COLO829 (cell line): ENCODE measurements around the gene WIPF1.

Experiments used
- DNase-seq: peaks from one replicate; pipeline ENCODE4 v3.0.0; 2012; ENCODE audit warnings: low spot score

The WIPF1 gene

DNA sequence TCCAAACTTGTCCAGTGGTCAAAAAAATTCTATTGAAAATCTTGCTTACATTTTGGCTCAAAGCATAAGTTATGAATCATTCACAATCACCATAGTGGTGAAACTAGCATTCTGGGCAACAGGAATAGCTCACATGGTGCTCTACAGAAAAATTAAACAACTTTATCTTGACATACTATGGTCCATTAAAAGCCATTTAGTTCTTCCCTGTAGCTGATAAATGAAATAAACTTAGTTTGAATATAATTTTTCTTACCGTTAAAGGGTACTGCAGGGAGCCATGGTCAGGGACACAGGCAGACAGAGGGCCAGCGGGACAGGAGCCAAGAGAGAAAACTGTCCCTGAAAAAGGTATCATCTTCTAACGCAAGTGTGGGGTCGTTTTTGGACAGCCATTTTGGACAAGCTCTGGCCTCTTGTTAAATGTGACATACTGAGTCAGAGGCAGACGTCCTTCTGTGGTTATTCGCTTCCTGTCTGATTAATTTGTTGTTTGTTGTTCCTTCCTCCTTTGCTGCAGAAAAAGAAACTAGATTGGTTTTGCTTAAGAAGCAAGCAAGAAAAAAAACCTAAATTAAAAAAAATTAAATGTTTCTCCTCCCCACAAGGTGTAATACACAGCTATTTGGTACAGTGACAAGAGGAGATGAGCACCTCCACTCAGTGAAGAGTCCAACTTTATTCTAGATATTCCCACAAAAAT lies at the start of gene WIPF1:
Gene WIPF1, minus strand, starts transcription at position 460 of the 703 bp plus-strand sequence. CDS start 12,231 bp downstream, outside the sequence.
- DNase-seq, result no peak

DNA sequence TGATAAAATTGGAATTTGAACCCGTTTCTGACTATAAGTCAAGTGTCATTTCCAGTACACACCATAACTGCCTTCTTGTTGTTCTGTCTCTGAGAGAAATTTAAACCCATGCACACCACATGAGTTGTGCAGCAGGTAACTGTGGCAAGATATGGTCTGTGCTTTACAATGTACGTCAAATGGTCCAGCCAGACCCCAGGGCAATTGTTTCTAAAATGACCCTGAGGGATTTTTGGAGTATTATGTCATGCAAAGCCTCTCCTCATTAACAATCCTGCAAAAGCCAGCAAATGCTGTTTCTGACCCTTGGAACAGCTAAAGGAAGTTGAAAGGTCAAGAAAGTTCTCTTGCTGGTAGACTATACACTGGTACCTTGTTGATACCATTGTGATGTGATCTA lies 47.7 kb upstream of the WIPF1 start:
- no peak for DNase-seq

GRCh38 chr2:174644406-174644805 lies 46.8 kb upstream of the WIPF1 start:
- DNase-seq, result no peak

DNA sequence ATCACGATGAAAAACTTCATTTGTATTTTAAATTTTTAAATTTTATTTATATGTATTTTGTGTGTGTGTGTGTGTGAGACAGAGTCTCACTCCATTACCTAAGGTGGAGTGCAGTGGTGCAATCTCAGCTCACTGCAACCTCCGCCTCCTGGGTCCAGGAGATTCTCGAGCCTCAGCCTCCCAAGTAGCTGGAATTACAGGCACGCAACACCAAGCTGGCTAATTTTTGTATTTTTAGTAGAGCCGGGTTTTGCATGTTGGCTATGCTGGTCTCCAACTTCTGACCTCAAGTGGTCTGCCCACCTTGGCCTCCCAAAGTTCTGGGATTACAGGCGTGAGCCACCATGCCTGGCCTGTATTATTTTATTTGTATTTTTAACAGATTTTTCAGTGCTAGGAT lies 45.8 kb upstream of the WIPF1 start:
- DNase-seq, result no peak

GRCh38 chr2:174641168-174641567 lies 43.6 kb upstream of the WIPF1 start:
- DNase-seq, result no peak

DNA sequence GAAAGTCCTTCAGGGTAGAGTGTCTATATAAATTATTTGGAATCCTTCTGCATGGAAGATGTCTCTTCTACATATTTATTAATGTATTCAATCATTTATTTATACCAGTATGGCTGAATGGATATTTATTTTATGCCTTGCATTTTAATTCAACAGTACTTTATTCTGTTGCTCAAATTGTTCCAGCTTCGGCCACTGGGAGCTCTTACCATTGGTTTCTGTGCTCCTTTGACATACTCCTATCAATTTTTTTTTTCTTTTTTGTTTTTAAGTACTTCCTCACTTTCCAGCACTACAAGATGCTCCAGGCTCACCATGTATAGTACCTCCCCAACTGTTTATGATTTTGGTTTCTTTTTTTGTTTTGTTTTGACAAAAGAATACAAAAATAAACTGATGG lies 39.4 kb upstream of the WIPF1 start:
- no peak for DNase-seq

GRCh38 chr2:174635776-174636404 lies 38.3 kb upstream of the WIPF1 start:
- DNase-seq, result no peak

DNA sequence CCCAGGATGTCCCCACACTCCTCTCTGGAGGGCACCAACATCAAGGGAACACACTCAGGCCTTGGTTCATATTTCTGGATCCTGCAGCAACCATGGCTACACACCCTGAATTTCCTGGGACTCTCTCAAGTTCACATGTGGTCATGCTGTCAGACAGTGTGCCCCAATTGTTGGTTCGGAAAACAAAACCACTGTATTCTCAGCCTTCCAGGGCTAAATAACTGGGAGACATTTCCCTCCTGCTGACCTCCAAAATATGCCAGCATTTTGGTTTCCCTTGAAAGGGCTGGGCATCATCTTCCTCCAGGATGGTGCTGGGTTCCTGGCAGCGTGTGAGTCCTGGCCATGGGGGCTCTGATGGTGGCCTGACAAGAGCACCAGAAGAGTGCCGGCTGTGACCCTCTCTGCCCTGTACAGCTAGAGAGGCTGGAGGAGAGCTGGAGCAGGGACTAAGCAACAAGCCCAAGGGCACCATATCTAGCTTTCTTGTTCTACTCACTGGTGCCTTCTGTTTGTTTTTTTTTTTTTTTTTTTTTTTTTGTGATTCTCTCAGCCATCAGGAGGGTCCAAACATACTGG lies 37.5 kb upstream of the WIPF1 start:
- DNase-seq, result no peak

DNA sequence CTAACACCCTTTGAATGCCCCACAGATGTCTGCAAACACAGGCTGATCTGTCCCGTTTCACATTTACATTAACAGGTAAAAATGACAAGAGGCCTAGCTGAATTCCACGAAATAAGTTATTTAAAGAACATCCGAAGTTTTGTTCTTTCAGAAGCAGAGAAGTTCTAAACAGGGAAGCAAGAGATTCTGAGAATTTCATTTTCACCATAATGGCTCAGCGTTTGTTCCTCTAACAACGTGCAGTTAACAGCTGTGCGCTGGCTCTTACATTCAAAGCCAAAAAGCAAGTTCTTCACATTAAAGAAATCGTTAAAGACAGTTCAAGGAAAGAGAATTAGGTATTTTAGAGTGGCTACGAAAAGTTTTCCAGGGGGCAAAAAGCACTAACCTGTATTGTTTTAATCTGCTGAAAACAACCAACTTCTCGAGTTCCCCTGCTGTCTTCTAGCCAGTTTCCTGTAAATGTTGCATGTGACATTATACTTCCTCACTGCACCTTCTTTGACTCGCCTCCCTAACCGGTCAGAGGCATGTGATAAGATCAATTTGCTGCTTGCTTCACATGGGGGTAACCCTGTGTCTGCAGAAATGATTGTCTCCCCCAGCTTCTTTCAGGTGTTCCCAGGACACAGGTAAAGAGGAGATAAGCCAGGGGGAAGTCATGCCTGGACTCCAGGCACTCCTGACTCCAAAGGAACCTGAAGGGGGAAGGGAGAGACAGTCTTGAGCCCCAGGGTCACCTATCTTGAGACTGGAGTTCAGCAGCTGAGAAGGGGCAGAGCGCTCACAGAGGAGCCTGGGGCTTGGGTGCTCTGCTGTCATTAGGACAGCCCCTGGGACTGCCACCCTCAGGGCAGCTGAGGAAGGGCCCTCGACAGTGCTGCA lies 36.8 kb upstream of the WIPF1 start:
- no peak for DNase-seq

DNA sequence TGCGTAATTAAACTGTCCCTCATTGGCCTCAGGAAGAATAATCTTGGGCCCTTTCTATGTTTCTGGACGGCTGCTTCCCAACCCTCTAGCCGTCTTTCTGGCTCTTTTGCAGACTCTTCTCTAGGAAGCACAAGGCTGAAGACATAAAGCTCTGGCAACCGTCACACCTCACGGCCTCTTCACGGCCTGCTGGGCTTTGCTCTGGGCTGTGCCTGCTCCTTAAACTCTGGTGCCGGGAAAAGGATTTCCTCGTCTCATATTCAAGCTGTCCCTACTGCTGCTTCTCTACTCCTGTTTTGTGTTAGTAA lies 36.0 kb upstream of the WIPF1 start:
- no peak for DNase-seq

DNA sequence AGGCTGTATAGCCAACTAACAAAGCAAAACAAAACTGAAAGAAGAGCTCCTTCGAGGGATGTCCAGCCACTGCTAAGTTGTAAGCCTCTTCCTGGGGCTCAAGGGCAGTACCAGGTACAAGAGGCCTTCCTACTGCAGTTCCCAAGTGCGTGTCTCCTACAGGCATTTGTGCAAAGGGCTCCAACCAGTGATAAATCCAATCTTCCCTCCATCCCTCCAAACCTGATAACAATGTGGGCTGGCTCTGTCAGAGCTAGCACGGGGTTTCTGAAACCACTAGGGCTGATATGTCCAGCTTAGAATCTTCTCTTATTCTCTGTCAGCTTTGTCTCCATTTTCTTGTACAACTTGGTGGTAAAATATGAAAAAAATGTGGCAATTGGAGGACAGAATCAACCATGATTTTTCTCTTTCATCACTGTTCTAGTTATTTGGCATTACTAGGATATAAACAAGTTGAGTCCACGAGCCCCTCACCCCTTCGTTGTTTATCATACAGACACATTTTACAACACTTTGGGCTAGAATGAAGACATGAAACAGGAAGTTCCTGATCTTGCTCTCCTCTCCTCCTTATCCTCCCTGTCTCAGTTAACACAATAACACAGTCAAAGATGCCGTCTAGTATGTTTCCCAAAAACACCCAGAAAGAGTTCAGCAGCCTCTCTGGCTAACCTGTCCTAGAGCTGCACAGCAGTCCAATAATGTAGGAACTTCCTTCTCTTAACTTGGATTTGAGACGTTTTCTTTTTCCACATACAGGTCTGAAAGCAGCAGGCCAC lies 35.4 kb upstream of the WIPF1 start:
- no peak for DNase-seq

GRCh38 chr2:174631009-174631981 lies 33.7 kb upstream of the WIPF1 start:
- no peak for DNase-seq

DNA sequence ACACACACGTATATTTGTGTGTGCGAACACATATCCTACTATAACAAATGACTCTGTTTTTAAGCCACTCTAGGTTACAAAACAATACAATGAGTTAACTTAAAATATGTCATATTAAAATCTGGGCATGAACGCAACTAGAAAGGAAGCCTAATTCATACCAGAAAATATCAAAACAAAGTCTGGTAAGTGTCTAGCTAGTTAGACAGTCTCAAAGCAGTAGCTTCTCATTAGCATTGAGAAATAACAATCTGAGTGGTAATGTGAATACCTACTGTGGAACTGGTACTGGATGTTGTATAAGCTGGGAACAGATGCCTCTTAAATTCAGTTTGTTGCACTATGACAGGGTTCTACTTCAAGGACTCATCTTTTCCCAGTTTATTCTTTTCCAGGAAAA lies 32.5 kb upstream of the WIPF1 start:
- no peak for DNase-seq

DNA sequence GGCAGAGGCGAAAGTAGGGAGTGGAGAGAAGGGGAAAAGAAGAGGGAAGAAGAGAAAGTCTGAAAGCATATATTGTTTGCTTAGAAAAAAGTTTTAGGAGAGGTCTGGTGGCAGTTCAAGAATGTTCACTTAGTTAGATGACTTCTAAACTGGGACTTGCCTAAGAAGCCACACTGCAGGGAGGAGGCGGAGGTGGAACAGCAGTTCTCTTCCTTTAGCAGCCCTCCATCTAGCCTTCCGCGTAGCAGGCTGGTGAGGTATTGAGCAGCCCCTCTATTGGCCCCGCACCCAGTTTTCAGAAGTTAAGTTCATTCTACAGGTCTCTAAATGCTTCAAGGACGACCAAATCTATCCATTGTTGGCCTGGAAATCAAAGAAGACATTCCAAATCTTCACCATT lies 31.9 kb upstream of the WIPF1 start:
- DNase-seq, result no peak

- no peak for DNase-seq
Measured at GRCh38 chr2:174628528-174629169, 31.0 kb upstream of the WIPF1 start.

GRCh38 chr2:174627216-174627615 lies 29.6 kb upstream of the WIPF1 start:
- no peak for DNase-seq

GRCh38 chr2:174624895-174625430 lies 27.4 kb upstream of the WIPF1 start:
- DNase-seq, result no peak

- no peak for DNase-seq
Measured at GRCh38 chr2:174623690-174624089, 26.1 kb upstream of the WIPF1 start.

DNA sequence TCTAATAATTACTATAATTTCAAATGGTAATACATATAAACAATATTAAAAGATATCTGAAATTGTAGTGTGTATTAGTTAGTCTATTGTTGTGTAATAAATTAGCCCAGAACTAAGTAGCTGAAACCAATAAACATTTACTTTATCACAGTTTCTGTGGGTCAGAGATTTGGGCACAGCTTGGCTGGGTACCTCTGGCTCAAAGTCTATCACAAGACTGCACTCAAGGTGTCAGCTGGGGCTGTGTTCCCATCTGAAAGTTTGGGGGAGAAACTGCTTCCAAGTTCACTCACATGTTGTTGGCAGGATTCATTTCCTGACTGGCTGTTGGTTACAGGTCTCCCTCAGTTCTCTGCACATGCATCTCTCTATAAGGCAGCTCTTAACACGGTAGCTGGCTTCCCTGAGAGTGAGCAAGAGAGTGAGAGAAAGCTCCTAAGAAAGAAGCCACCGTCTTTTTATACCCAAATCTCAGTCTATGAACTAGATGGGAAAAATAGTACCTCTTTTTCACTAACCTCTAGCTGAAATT lies 25.6 kb upstream of the WIPF1 start:
- no peak for DNase-seq

DNA sequence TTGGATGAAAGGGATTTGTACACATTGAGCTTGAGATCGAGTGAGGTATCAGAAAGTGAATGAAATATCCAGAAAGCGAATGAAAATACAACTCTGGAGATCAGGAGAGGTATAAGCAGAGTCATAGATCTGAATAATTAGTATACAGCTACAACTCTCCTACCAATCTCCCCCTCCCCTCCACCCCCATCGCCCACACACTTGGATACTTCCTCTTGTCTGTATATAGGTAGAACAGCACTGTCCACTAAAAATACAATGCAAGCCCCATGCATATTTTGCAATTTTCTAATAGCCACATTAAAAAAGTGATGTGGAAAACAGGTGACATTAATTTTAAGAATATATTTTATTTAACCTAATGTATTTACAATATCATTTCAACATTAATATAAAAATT lies 23.7 kb upstream of the WIPF1 start:
- no peak for DNase-seq
